Umbilical cord (tissue), 2 donors: Measurements from ENCODE around the gene UST. TPM values are rescaled to one million over a fixed set of nuclear protein-coding genes. Genes with fewer than 3 reads are reported as not detected.
"Not testable (repeated sequence)": the region's sequence is repeated elsewhere in the genome, so short reads cannot be mapped to it uniquely, and the experiment has no call there.

Experiments used
- DNase-seq: peaks from one replicate; pipeline ENCODE4 v3.0.0-alpha.2; 2015; ENCODE audit warnings: low spot score
- total RNA-seq: library from RNA; depleted of rRNA; stranded (reverse); fragments of >200 nt; gene quantifications from one replicate; pipeline ENCODE4 v1.2.3, GENCODE V29; 2014; ENCODE audit warnings: low replicate concordance; ENCODE audit not compliant: insufficient read depth

Gene UST
- total RNA-seq, 1 donor from 2014 or later = 39.7 TPM

- DNase-seq = peak; percentile 90
Measured at GRCh38 chr6:148868314-148868713, 121.5 kb downstream of the UST start.

DNA sequence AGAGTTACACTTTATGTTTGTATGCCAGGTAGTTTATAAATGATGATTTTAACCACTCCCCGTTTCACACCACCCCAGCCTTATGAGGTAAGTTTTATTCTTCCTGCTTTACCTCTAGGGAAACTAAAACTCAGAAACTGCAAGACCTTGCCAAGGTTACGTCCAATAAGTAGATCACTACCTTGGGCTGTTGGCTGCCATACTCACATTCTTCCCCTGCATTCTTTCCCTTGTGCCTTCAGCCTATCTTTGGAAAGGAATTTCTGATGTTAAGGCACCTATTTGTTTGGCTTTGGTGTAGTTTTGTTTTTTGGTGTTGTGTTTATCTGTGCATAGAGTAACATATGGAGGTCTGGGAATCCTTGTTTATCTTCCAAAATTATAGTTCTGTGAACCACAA, 122.1 kb downstream of the UST start:
- DNase-seq = no peak

- DNase-seq = peak; percentile 65
Measured at GRCh38 chr6:148869585-148869984, 122.8 kb downstream of the UST start.

GRCh38 chr6:148873154-148873553, 126.3 kb downstream of the UST start:
- DNase-seq = no peak

DNA sequence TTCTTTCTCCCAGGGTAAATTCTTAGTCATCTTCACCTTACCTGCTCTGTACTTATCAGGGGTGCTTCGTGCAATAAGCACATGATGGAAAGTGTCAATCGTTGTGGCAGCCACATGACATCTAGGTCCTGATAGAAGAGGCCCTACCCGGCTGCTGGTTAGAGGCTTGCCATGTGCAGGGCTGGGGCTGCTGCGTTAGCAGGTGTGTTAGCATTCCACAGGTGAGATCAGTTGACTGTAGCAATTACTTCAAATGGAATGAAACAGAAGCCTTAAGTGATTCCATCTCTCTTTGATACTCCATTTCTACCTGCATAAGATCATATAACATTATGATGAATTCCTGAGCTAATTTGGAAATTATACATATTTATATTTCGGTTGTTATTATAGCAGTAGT, 127.0 kb downstream of the UST start:
- no peak for DNase-seq

DNA sequence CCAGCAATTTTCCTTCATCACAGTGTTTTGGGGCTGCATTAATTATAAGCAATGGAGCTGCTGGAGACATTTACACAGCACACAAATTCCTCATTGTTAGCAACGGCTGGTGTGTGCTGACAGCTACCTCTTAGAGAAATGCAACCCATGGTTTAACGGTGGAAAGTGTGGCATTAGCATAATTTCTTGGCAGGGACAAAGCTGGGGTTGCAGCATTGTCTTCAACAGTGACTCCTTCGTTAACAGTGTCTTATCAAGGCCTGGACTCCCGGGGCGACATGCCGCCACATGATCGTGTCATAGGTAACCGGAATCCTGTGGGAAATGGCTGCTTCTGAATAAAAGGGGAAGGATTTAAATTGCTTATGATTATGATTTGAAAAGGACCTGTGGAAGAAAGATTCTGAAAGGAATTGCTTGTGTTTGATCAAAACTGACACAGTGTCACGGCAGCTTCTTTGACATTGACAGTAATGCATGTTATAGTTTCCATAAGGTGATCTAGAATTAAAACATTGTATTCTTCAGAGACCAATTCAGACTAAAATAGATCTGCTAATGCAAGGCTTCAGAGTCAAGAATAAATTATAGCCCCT, 128.0 kb downstream of the UST start:
- DNase-seq = no peak

GRCh38 chr6:148878683-148879082, 131.9 kb downstream of the UST start:
- DNase-seq = no peak

DNA sequence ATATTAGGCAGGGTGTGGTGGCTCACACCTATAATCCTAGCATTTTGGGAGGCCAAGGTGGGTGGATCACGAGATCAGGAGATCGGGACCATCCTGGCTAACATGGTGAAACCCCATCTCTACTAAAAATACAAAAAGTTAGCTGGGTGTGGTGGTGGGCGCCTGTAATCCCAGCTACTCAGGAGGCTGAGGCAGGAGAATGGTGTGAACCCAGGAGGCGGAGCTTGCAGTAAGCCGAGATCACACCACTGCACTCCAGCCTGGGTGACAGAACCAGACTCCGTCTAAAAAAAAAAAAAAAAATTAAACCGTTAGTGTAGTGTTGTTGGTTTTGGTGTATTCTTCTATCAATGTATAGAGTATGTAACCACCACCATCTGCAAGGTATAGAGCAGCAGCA, 133.9 kb downstream of the UST start:
- not testable (repeated sequence) for DNase-seq

DNA sequence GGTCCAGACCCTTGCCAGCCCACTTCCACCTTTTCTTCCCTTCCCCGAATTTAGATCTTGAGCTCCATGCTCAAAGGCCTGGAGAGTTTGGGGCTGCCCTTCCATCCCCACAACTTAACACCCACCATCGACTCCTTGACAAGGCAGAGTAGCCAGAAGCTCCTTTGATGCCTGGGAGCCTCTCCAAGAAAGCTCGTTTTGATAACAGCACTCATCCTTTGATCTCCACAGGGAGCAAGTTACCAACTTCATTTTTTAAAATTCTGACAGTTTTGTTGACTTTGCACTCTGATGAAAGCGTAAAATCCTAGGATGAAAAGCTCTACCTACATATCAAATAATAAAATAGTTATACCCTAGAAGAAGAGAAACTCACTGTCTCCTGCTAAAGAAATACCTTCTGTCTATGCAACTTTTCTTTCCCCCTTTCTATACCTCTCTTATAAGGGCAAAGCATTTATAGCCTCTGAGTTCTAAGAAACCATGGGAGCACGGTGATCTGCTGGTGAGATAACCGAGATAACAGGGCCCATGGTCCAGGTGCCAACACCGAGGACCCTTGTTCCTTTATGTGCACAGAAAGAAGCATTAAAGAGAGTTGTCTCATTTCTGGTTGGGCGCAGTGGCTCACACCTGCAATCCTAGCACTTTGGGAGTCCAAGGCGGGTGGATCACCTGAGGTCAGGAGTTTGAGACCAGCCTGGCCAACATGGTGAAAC, 134.9 kb downstream of the UST start:
- peak; percentile 75 for DNase-seq

GRCh38 chr6:148883270-148883669, 136.4 kb downstream of the UST start:
- no peak for DNase-seq

DNA sequence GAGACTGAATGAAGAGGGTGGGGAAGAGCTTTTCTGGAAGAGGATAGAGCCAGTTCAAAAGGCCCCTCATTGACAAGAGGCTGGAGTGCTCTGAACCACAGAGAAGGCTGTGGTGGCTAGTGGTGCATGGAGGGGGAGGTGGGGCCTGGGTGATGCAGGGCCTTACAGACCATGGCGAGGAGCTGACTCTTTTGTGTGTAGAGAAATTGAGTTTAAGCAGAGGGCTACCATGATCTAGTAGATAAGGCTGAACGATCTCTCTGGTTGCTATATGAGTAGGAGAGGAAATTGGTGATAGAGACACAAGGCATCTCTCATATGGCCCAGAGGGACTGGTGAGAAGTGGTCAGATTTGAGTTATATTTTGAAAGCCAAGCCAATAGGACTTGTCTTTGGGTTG, 137.6 kb downstream of the UST start:
- no peak for DNase-seq

DNA sequence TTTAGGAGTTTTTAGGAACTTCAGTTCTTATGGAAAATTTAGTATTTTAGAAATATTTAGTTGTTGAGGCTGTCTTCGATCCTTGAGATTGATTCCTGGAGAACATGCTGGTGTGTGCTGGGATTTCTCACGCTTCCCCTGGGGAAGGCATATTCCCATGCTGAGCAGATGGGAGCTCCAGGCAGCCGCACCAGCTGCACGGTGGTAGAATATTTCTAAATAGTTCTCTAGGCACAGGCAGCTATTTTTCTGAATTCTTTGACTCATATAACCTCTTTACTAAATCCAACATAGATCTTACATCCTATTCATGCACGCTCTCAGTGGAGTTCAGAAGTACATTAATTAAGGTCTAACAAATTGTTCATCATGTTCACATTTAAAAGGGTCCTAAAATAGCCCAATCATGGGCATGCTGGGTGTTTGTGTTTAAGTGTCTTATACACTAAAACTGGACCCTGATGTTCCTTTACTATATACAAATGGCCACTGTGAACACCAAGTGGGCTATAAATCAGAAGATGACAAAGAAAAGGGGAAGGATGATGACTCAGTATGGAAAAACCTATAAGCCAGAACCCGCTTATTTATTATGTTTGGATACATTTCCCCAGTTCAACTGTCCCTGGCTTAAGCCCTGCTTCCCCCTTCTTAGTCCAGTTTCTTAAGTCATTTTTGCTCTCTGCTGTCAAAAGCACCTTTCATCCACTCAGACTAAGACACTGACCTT, 138.5 kb downstream of the UST start:
- DNase-seq = peak; percentile 58

- peak; percentile 59 for DNase-seq
Measured at GRCh38 chr6:148885925-148886845, 139.4 kb downstream of the UST start.

GRCh38 chr6:148887181-148887580, 140.4 kb downstream of the UST start:
- DNase-seq = no peak

DNA sequence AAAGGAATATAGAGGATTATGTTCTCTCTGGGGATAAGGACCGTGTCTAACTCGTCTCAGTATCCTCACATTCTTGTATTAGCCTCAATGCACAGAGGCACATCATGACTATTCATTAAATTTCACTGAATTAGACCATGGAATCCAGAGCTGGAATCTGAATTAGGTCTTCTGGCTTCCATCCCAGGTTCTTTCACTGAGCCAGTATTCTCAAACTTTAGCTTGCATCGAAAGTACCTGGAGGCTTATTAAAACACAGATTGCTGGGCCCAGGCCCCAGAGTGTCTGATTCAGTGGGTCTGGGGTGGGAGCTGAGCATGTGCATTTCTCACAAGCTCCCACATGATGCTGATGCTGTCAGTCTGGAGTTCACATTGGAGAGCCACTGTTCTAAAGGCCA, 142.0 kb downstream of the UST start:
- DNase-seq = no peak

GRCh38 chr6:148890096-148890495, 143.3 kb downstream of the UST start:
- no peak for DNase-seq

DNA sequence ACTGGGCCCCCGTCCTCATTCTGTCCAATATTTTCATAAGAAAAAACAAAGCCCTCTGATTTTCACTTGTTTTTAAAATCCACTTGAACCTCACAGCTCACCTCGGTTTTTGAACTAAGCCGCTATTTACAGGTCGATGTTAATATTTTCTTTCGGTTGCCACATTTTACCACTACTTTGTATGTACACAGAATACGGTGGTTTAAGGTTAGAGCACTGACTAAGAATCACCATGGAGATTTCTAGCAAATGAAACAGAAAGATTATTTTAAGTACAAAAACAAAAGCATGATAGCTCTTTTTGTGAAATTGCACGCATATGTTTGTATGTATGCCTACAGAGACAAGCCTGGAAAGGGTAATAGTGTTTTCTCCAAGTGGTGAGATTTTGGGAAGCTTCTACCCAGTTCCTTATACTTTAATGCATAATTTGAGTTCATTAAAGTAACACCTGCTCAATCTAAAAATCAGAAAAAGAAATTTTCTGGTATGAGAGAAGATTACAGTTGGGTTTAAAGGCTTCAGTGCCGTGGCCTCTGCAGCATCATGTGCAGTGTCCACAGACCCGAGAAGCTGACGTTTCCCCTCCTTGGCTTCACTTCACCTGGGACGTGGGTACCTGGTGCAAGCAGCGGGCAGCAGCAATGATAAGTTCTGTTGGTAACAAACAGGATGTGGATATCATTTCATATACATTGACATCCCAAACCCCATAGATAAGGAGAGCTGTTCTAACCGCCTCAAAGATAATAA, 144.0 kb downstream of the UST start:
- DNase-seq = no peak

- DNase-seq = no peak
Measured at GRCh38 chr6:148891405-148891783, 144.6 kb downstream of the UST start.

DNA sequence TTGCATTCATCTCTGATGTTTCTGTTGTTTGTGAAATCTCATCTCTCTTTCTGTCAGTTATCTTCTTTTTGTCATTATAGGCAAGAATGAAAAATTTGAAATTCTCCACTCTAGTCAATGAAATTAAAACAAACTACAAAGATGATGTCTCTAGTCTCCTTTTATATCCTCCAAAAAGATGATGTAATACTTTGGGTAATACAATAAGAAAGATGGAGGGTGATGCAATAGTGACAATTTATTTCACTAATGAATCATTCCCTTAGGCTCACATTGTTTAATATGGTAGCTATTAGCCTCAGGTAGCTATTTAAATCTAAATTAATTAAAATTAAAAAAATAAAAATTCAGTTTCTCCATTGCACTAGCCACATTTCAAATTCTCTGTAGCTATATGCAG, 145.4 kb downstream of the UST start:
- no peak for DNase-seq

GRCh38 chr6:148893073-148893472, 146.2 kb downstream of the UST start:
- no peak for DNase-seq

- DNase-seq = no peak
Measured at GRCh38 chr6:148893481-148893880, 146.7 kb downstream of the UST start.
